Upper lobe of left lung (tissue), 4 donors: Measurements from ENCODE around the gene PRSS12.

Source experiments
- POLR2A ChIP-seq, 4 donors: fragments of 450-650 bp; IDR thresholded peaks; one replicate each; pipeline ENCODE4 v1.5.1; 2016 to 2017; ENCODE audit warnings: antibody characterized with exemption in 4 of 4, mild to moderate bottlenecking in 2 of 4
- POLR2AphosphoS5 ChIP-seq, 2 donors: sonication (generic); formaldehyde crosslinking; IDR thresholded peaks; one replicate each; pipeline ENCODE4 v1.5.1; 2017; ENCODE audit warnings: antibody characterized with exemption in 2 of 2
- TF ChIP-seq, protein P1 (sequence below), 6 experiments: fragments of 450-650 bp in 4 of 6; fragments of 200-600 bp in 2 of 6; sonication (generic) in 2 of 6; IDR thresholded peaks; one replicate each; pipeline ENCODE4 v1.5.1; 2016 to 2019; ENCODE audit warnings: antibody characterized with exemption in 6 of 6

DNA sequence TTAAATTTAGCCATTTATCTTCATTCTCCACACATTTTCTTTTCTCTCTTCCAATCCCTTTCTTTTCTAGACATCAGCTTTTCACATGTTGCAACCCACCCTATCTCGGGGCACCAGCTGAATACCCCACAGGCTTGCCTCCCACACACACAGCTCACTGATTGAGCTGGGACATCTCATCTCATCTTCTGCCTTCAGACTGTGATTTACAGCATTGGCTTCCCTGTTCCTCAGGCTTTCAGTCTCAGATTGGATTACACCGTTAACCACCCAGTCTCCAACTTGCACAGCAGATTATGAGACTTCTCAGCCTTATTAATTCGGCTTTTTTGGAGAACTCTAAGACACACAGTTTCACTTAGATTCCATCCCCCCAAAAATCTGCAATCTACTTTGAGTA, 93.7 kb downstream of the PRSS12 start:
- TF ChIP-seq, protein P1, sequence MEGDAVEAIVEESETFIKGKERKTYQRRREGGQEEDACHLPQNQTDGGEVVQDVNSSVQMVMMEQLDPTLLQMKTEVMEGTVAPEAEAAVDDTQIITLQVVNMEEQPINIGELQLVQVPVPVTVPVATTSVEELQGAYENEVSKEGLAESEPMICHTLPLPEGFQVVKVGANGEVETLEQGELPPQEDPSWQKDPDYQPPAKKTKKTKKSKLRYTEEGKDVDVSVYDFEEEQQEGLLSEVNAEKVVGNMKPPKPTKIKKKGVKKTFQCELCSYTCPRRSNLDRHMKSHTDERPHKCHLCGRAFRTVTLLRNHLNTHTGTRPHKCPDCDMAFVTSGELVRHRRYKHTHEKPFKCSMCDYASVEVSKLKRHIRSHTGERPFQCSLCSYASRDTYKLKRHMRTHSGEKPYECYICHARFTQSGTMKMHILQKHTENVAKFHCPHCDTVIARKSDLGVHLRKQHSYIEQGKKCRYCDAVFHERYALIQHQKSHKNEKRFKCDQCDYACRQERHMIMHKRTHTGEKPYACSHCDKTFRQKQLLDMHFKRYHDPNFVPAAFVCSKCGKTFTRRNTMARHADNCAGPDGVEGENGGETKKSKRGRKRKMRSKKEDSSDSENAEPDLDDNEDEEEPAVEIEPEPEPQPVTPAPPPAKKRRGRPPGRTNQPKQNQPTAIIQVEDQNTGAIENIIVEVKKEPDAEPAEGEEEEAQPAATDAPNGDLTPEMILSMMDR (IDR thresholded peaks at IDR 0.05) = no peak
- TF ChIP-seq POLR2A (IDR thresholded peaks at IDR 0.05) (no peak), POLR2AphosphoS5 (IDR thresholded peaks at IDR 0.05) (no peak)
